PC-9 (cell line): ENCODE data around the gene DLL4.

Experiments
- CTCF ChIP-seq: fragments of 200-600 bp; sonication (generic); conservative IDR thresholded peaks from 2 replicates; pipeline ENCODE4 v1.6.1; 2017; ENCODE audit warnings: mixed run types, antibody characterized with exemption, mild to moderate bottlenecking, moderate library complexity
- EZH2 ChIP-seq: fragments of 200-600 bp; sonication (generic); IDR thresholded peaks from 2 replicates; pipeline ENCODE4 v1.8.0; 2017; ENCODE audit warnings: antibody characterized with exemption, low read depth

GRCh38 chr15:40985541-40986330, 56.6 kb downstream of the DLL4 start:
- no peak for TF ChIP-seq CTCF
- no peak for TF ChIP-seq EZH2
